C4-2B (cell line): ENCODE measurements around the gene SEC61G.

Source experiments
- H3K27ac ChIP-seq: fragments of 450-650 bp; 2 replicates; pipeline ENCODE4 v1.5.1; 2017
- ZFX ChIP-seq: fragments of 450-650 bp; IDR thresholded peaks from 2 replicates; pipeline ENCODE4 v1.6.1; 2017
- TF ChIP-seq, protein P1 (sequence below): fragments of 450-650 bp; conservative IDR thresholded peaks from 2 replicates; pipeline ENCODE4 v1.5.1; 2017; ENCODE audit warnings: mild to moderate bottlenecking

Gene SEC61G

DNA sequence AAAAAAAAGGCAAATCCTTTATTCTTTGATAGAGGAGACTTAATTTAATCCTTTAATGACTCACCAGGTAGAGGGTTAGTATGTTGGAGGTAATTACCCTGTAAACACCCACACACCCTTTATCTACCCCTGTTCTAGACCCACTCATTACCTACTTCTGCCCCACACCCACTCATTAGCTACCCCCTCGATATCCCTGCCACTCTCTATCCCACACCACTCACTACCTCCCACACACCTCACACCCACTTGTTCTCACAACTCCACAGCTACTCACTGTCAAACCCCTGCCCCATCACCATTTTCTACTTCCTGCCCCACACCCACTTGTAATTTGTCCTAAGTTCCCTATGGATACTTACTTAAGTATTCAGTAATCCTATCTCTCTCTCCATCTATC is 49.7 kb downstream of the SEC61G start:
- TF ChIP-seq, protein P1, sequence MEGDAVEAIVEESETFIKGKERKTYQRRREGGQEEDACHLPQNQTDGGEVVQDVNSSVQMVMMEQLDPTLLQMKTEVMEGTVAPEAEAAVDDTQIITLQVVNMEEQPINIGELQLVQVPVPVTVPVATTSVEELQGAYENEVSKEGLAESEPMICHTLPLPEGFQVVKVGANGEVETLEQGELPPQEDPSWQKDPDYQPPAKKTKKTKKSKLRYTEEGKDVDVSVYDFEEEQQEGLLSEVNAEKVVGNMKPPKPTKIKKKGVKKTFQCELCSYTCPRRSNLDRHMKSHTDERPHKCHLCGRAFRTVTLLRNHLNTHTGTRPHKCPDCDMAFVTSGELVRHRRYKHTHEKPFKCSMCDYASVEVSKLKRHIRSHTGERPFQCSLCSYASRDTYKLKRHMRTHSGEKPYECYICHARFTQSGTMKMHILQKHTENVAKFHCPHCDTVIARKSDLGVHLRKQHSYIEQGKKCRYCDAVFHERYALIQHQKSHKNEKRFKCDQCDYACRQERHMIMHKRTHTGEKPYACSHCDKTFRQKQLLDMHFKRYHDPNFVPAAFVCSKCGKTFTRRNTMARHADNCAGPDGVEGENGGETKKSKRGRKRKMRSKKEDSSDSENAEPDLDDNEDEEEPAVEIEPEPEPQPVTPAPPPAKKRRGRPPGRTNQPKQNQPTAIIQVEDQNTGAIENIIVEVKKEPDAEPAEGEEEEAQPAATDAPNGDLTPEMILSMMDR = no peak
- TF ChIP-seq ZFX = no peak

DNA sequence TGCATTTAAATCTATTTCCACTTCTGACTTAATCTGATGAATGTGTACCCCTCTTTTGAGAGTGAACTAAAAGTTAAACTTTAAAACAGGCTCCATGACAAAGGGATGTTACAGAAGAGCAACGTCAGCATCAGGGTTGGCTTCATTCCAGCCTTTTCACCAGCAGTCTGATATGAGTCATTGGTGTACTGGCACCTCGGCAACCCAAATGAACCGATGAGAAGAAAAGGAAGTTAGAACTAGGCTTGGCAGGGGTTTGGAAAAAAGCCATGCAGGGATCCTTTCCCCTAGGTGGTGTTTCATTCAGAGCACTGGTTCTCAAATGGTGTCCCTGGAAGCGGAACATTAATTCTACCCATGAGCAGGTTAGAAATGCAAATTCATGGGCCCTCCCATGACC is 53.6 kb downstream of the SEC61G start:
- no peak overlapping the region for H3K27ac ChIP-seq
- TF ChIP-seq, protein P1 = no peak
- no peak for TF ChIP-seq ZFX

More for the DNA sequence above, 49.7 kb downstream of the SEC61G start:
- no peak overlapping the region for H3K27ac ChIP-seq

DNA sequence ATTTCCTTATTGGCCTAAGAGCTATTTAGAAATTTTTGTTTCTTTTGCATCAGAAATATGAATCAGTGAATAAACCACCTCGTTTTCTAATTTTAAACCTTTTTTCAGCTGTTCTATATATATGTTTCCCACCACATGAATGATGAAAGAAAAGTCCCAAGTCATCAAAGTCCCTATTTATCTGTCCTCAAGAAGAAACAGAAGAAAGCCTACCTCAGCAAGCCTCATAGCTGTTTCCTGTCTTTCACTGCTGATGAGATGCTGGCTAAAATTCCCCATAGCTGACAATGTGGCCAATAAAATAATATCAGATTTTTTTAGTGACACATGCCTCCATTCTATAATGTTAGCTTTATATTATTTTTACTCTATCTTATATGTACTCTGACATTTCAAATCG is 54.2 kb downstream of the SEC61G start:
- TF ChIP-seq, protein P1 = no peak
- TF ChIP-seq ZFX = no peak
- no peak overlapping the region for H3K27ac ChIP-seq
